ENCODE data around the gene PHETA2.

GRCh38 chr22:42025421-42025820, 48.6 kb upstream of the PHETA2 start:
- TF ChIP-seq CTCF (IDR thresholded peaks at IDR 0.05) (no peak), ZFX (IDR thresholded peaks at IDR 0.05; ENCODE audit: borderline replicate concordance) (no peak)
